ENCODE data around the gene LYST. TPM values are rescaled to one million over a fixed set of nuclear protein-coding genes. Genes with fewer than 3 reads are reported as not detected.
A peak's percentile ranks its signal among the peaks of the same experiment; 100 is the strongest.

LYST gene
- polyA plus RNA-seq, 1 of the 3 experiments (the other 2 are of a cell fraction), result 3.9 TPM

GRCh38 chr1:235907897-235908240 is 41.2 kb upstream of the LYST start:
- Histone ChIP-seq H3K79me2 (ENCODE audit: insufficient read depth) (no peaks in the 10 kb centered on the region), H3K27ac (ENCODE audit: low read depth in 2 of 2, low read length in 1 of 2) (peak overlapping the region in 1 of 2 experiments; percentile 99; a peak in 1 of 4 replicates), H3K4me1 (ENCODE audit: control insufficient read depth in 1 of 2, insufficient read depth in 2 of 2, low read depth in 1 of 2, low read length in 1 of 2) (peaks cover 13 to 33% of the 10 kb centered on the region in 2 experiments), H3F3A (replicated peaks; ENCODE audit: insufficient read depth) (peaks cover 34% of the 10 kb centered on the region), H4K20me1 (ENCODE audit: insufficient read depth) (no peaks in the 10 kb centered on the region), H3K4me2 (no peak overlapping the region), H3K27me3 (ENCODE audit: insufficient read depth) (no peaks in the 10 kb centered on the region), H3K9me2 (no peaks in the 10 kb centered on the region), H3K9me3 (no peaks in the 10 kb centered on the region), H3K36me3 (replicated peaks in 1 of 2; ENCODE audit: control insufficient read depth in 1 of 2, insufficient read depth in 2 of 2, low read length in 1 of 2) (no peaks in the 10 kb centered on the region), H3K4me3 (ENCODE audit: low read depth in 2 of 2, low read length in 1 of 2) (no peak overlapping the region), H2AFZ (ENCODE audit: low read depth) (no peak overlapping the region), H3K9ac (no peak overlapping the region; the same call in 1 of the 2 replicates)
- ChIA-PET POLR2A (no interaction called here), CTCF (interaction anchor here (1.1 to 1.8 kb wide), 2 partner anchors 12 to 64 kb away, joined by 3 to 6 read pairs; no protein-coding TSS in a partner anchor)
- no peak for DNase-seq
- TF ChIP-seq ZBTB33 (IDR thresholded peaks at IDR 0.05; ENCODE audit: borderline replicate concordance, low read depth), result no peak
- no peak for TF ChIP-seq FOSL2 (IDR thresholded peaks at IDR 0.05; ENCODE audit: borderline replicate concordance, low read depth)
- TF ChIP-seq CTCF (IDR thresholded peaks at IDR 0.05), result no peak
- TF ChIP-seq SMC3 (IDR thresholded peaks at IDR 0.05; ENCODE audit: low read depth, low read length), result no peak
- no peak for TF ChIP-seq NFIC (IDR thresholded peaks at IDR 0.05; ENCODE audit: borderline replicate concordance)
- no peak for TF ChIP-seq RXRA (IDR thresholded peaks at IDR 0.05; ENCODE audit: borderline replicate concordance, low read depth)
- 100% methylated on average over 3 of the region's 3 CpGs for WGBS (ENCODE audit: low lambda C conversion rate)

DNA sequence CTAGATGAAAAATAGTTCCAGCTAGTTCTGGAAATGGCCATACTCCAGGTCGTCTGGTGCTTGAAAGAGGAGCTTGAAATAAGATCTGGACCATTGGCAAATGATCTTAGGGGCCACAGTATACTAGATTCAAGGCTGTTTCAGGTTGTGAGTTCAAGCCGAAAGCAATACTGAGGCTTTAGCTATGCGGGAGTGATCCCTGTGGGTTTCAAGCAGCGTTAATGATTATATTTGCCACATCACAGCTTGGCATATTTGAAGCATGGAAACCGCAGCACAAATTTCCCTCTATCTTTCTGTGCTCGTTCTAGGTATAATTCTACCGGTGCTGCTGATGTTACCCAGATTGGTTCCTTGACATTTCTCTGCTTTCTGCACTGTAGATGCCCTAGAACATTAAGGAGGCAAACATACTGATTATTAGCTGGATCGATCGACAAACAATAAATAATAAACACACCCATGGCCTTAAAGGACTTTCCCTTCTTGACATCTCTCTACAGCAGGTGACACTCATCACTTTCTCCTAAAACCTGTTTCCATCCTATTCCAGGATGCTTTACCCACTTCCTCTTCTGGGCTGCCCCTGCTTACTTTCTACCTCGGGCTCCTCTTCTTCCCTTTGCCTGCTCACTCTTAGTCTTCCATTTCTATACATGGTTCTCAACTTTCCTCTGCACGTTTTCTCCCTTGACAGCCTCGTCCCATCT is 40.6 kb upstream of the LYST start:
- ChIA-PET POLR2A (no interaction called here), CTCF (interaction anchor here (1.1 to 1.8 kb wide), 2 partner anchors 13 to 64 kb away, joined by 3 to 6 read pairs; no protein-coding TSS in a partner anchor)
- Histone ChIP-seq H3K27me3 (ENCODE audit: insufficient read depth) (no peaks in the 10 kb centered on the region), H3K9me3 (no peaks in the 10 kb centered on the region), H3K79me2 (ENCODE audit: insufficient read depth) (no peaks in the 10 kb centered on the region), H4K20me1 (ENCODE audit: insufficient read depth) (no peaks in the 10 kb centered on the region), H3K4me2 (no peak overlapping the region), H3K27ac (ENCODE audit: low read depth in 2 of 2, low read length in 1 of 2) (no peak overlapping the region), H3K9me2 (no peaks in the 10 kb centered on the region), H3K4me1 (ENCODE audit: control insufficient read depth in 1 of 2, insufficient read depth in 2 of 2, low read depth in 1 of 2, low read length in 1 of 2) (peaks cover 13 to 35% of the 10 kb centered on the region in 2 experiments), H3K4me3 (ENCODE audit: low read depth in 2 of 2, low read length in 1 of 2) (no peak overlapping the region), H3F3A (replicated peaks; ENCODE audit: insufficient read depth) (peaks cover 31% of the 10 kb centered on the region), H3K36me3 (replicated peaks in 1 of 2; ENCODE audit: control insufficient read depth in 1 of 2, insufficient read depth in 2 of 2, low read length in 1 of 2) (no peaks in the 10 kb centered on the region), H3K9ac (no peak overlapping the region), H2AFZ (ENCODE audit: low read depth) (no peak overlapping the region)
- DNase-seq, result no peak
- WGBS (ENCODE audit: low lambda C conversion rate), result 90% methylated on average over 12 of the region's 12 CpGs
- TF ChIP-seq RAD21 (IDR thresholded peaks at IDR 0.05; ENCODE audit: low read length) (no peak), RCOR1 (IDR thresholded peaks at IDR 0.05; ENCODE audit: low read length) (no peak), USF1 (IDR thresholded peaks at IDR 0.05; ENCODE audit: borderline replicate concordance, low read depth) (no peak), USF2 (IDR thresholded peaks at IDR 0.05; ENCODE audit: borderline replicate concordance, low read depth, low read length) (no peak), FOXJ3 (CRISPR knock-in tag; IDR thresholded peaks at IDR 0.05) (no peak), MXI1 (IDR thresholded peaks at IDR 0.05; ENCODE audit: low read depth, low read length) (no peak), EP300 (IDR thresholded peaks at IDR 0.05; ENCODE audit: borderline replicate concordance in 1 of 2, low read depth in 1 of 2, low read length in 1 of 2) (no peak), TCF12 (IDR thresholded peaks at IDR 0.05) (no peak), RFX5 (IDR thresholded peaks at IDR 0.05; ENCODE audit: low read length) (no peak)
